H7 (cell line): ENCODE results near the gene CMIP. TPM values are rescaled to one million over a fixed set of nuclear protein-coding genes. Genes with fewer than 3 reads are reported as not detected.

Experiments used
- DNase-seq: peaks from one replicate; pipeline ENCODE4 v3.0.0; 2012
- H3K27me3 ChIP-seq: 2 replicates; pipeline ENCODE4 v1.6.0; 2011; ENCODE audit warnings: mild to moderate bottlenecking, low read length; ENCODE audit not compliant: control insufficient read depth, insufficient read depth
- H3K36me3 ChIP-seq: replicated peaks from 2 replicates; pipeline ENCODE4 v1.5.1; 2011; ENCODE audit warnings: low read length; ENCODE audit not compliant: control insufficient read depth, insufficient read depth
- H3K4me3 ChIP-seq: 2 replicates; pipeline ENCODE4 v1.5.1; 2011; ENCODE audit warnings: low read depth, mild to moderate bottlenecking, control low read depth, low read length, moderate library complexity; ENCODE audit not compliant: insufficient read depth
- total RNA-seq: library from RNA; depleted of rRNA; stranded (reverse); fragments of >200 nt; shearing (Covaris generic); gene quantifications from 2 replicates; pipeline ENCODE4 v1.2.3, GENCODE V29; 2014

CMIP gene
- total RNA-seq, 1 experiment from 2014 or later, result 13.1 TPM

GRCh38 chr16:81567087-81567486 lies 122.5 kb downstream of the CMIP start:
- no peak for DNase-seq
- Histone ChIP-seq H3K27me3 (no peaks in the 10 kb centered on the region), H3K4me3 (no peak overlapping the region), H3K36me3 (no peaks in the 10 kb centered on the region; the same call in 1 of the 2 replicates)

- peak; percentile 41 for DNase-seq
- Histone ChIP-seq H3K27me3 (no peaks in the 10 kb centered on the region), H3K36me3 (no peaks in the 10 kb centered on the region; the same call in 1 of the 2 replicates), H3K4me3 (no peak overlapping the region)
Observed at GRCh38 chr16:81567987-81568748, 123.6 kb downstream of the CMIP start.

- Histone ChIP-seq H3K36me3 (no peaks in the 10 kb centered on the region; the same call in 1 of the 2 replicates), H3K4me3 (no peak overlapping the region), H3K27me3 (no peaks in the 10 kb centered on the region)
- DNase-seq, result no peak
Observed at GRCh38 chr16:81568749-81569087, 124.1 kb downstream of the CMIP start.

- H3K27me3 ChIP-seq, result no peaks in the 10 kb centered on the region
- no peak for DNase-seq
- H3K36me3 ChIP-seq, result no peaks in the 10 kb centered on the region; the same call in 1 of the 2 replicates
- H3K4me3 ChIP-seq, result no peak overlapping the region
Observed at GRCh38 chr16:81569361-81570034, 124.9 kb downstream of the CMIP start.

- H3K27me3 ChIP-seq, result no peaks in the 10 kb centered on the region
- no peak overlapping the region for H3K4me3 ChIP-seq
- H3K36me3 ChIP-seq, result no peaks in the 10 kb centered on the region; the same call in 1 of the 2 replicates
- DNase-seq, result peak; percentile 54
Observed at GRCh38 chr16:81570151-81570846, 125.7 kb downstream of the CMIP start.

GRCh38 chr16:81571175-81571574 lies 126.6 kb downstream of the CMIP start:
- no peak for DNase-seq
- Histone ChIP-seq H3K27me3 (no peaks in the 10 kb centered on the region), H3K36me3 (no peaks in the 10 kb centered on the region; the same call in 1 of the 2 replicates), H3K4me3 (no peak overlapping the region)

GRCh38 chr16:81571592-81572385 lies 127.2 kb downstream of the CMIP start:
- no peak for DNase-seq
- Histone ChIP-seq H3K4me3 (no peak overlapping the region), H3K36me3 (no peaks in the 10 kb centered on the region; the same call in 1 of the 2 replicates), H3K27me3 (no peaks in the 10 kb centered on the region)

GRCh38 chr16:81572386-81573144 lies 128.0 kb downstream of the CMIP start:
- H3K27me3 ChIP-seq, result no peaks in the 10 kb centered on the region
- no peak overlapping the region for H3K4me3 ChIP-seq
- H3K36me3 ChIP-seq, result no peaks in the 10 kb centered on the region; the same call in 1 of the 2 replicates
- peak; percentile 43 for DNase-seq

GRCh38 chr16:81573533-81574020 lies 129.0 kb downstream of the CMIP start:
- Histone ChIP-seq H3K27me3 (no peaks in the 10 kb centered on the region), H3K36me3 (no peaks in the 10 kb centered on the region; the same call in 1 of the 2 replicates), H3K4me3 (no peak overlapping the region)
- DNase-seq, result no peak

GRCh38 chr16:81574168-81574567 lies 129.6 kb downstream of the CMIP start:
- Histone ChIP-seq H3K4me3 (no peak overlapping the region), H3K27me3 (no peaks in the 10 kb centered on the region)
- no peak for DNase-seq

GRCh38 chr16:81575307-81575706 lies 130.7 kb downstream of the CMIP start:
- no peak for DNase-seq
- Histone ChIP-seq H3K27me3 (no peaks in the 10 kb centered on the region), H3K36me3 (no peaks in the 10 kb centered on the region; the same call in 1 of the 2 replicates), H3K4me3 (no peak overlapping the region)

More at GRCh38 chr16:81574168-81574567, 129.6 kb downstream of the CMIP start:
- no peaks in the 10 kb centered on the region; the same call in 1 of the 2 replicates for H3K36me3 ChIP-seq

GRCh38 chr16:81575834-81576233 lies 131.2 kb downstream of the CMIP start:
- no peak overlapping the region for H3K4me3 ChIP-seq
- H3K36me3 ChIP-seq, result no peaks in the 10 kb centered on the region; the same call in 1 of the 2 replicates
- DNase-seq, result no peak
- no peaks in the 10 kb centered on the region for H3K27me3 ChIP-seq

GRCh38 chr16:81576696-81577095 lies 132.1 kb downstream of the CMIP start:
- Histone ChIP-seq H3K27me3 (no peaks in the 10 kb centered on the region), H3K4me3 (no peak overlapping the region), H3K36me3 (no peaks in the 10 kb centered on the region; the same call in 1 of the 2 replicates)
- no peak for DNase-seq
